Inflammatory macrophage treated with lipopolysaccharide for 4 hours (primary cell): ENCODE measurements around the gene OR2AE1.
A peak's percentile ranks its signal among the peaks of the same experiment; 100 is the strongest.

Experiments used
- DNase-seq: peaks from one replicate; pipeline ENCODE4 v3.0.0-alpha.2; 2020

The OR2AE1 gene

GRCh38 chr7:99855236-99855635 lies 21.6 kb downstream of the OR2AE1 start:
- DNase-seq, result no peak

GRCh38 chr7:99848420-99849216 lies 28.2 kb downstream of the OR2AE1 start:
- DNase-seq, result no peak

GRCh38 chr7:99844328-99844727 lies 32.5 kb downstream of the OR2AE1 start:
- peak; percentile 53 for DNase-seq

- DNase-seq, result no peak
Observed at GRCh38 chr7:99843808-99844207, 33.0 kb downstream of the OR2AE1 start.

GRCh38 chr7:99842926-99843325 lies 33.9 kb downstream of the OR2AE1 start:
- DNase-seq, result no peak

- DNase-seq, result no peak
Observed at GRCh38 chr7:99840136-99840869, 36.5 kb downstream of the OR2AE1 start.

- DNase-seq, result peak; percentile 54
Observed at GRCh38 chr7:99839287-99840021, 37.4 kb downstream of the OR2AE1 start.

GRCh38 chr7:99837649-99838361 lies 39.0 kb downstream of the OR2AE1 start:
- DNase-seq, result peak; percentile 78

GRCh38 chr7:99835189-99835588 lies 41.6 kb downstream of the OR2AE1 start:
- DNase-seq, result no peak

GRCh38 chr7:99834382-99834781 lies 42.5 kb downstream of the OR2AE1 start:
- DNase-seq, result peak; percentile 46

GRCh38 chr7:99833289-99833877 lies 43.5 kb downstream of the OR2AE1 start:
- peak; percentile 33 for DNase-seq

- DNase-seq, result no peak
Observed at GRCh38 chr7:99831595-99831994, 45.2 kb downstream of the OR2AE1 start.

GRCh38 chr7:99829524-99830160 lies 47.2 kb downstream of the OR2AE1 start:
- no peak for DNase-seq

GRCh38 chr7:99828811-99829210 lies 48.0 kb downstream of the OR2AE1 start:
- DNase-seq, result no peak

GRCh38 chr7:99827040-99827778 lies 49.6 kb downstream of the OR2AE1 start:
- DNase-seq, result no peak
